NCI-H128 (cell line): ENCODE results near the gene PDE5A.

Experiments
- DNase-seq: peaks from one replicate; lab custom pipeline; 2025; ENCODE audit not compliant: unreplicated experiment; lab: John Stamatoyannopoulos, UW

Gene PDE5A

GRCh38 chr4:119523399-119523798, 105.2 kb downstream of the PDE5A start:
- DNase-seq = no peak

GRCh38 chr4:119521268-119521667, 107.3 kb downstream of the PDE5A start:
- DNase-seq = no peak

GRCh38 chr4:119518915-119519410, 109.6 kb downstream of the PDE5A start:
- DNase-seq = no peak

GRCh38 chr4:119518230-119518892, 110.2 kb downstream of the PDE5A start:
- DNase-seq = no peak

- DNase-seq = no peak
Observed at GRCh38 chr4:119517361-119518229, 111.0 kb downstream of the PDE5A start.

GRCh38 chr4:119512398-119512797, 116.2 kb downstream of the PDE5A start:
- DNase-seq = no peak

- DNase-seq = no peak
Observed at GRCh38 chr4:119510395-119511149, 118.0 kb downstream of the PDE5A start.

- no peak for DNase-seq
Observed at GRCh38 chr4:119508281-119508680, 120.3 kb downstream of the PDE5A start.

- DNase-seq = no peak
Observed at GRCh38 chr4:119506806-119507205, 121.8 kb downstream of the PDE5A start.

GRCh38 chr4:119504616-119505015, 124.0 kb downstream of the PDE5A start:
- DNase-seq = no peak

GRCh38 chr4:119501740-119502139, 126.9 kb downstream of the PDE5A start:
- no peak for DNase-seq

- DNase-seq = no peak
Observed at GRCh38 chr4:119498527-119498926, 130.1 kb downstream of the PDE5A start.

GRCh38 chr4:119493886-119494285, 134.7 kb downstream of the PDE5A start:
- no peak for DNase-seq

GRCh38 chr4:119493419-119493818, 135.2 kb downstream of the PDE5A start:
- DNase-seq = no peak

- no peak for DNase-seq
Observed at GRCh38 chr4:119490335-119490734, 138.3 kb downstream of the PDE5A start.

- DNase-seq = no peak
Observed at GRCh38 chr4:119489305-119489704, 139.3 kb downstream of the PDE5A start.

- DNase-seq = no peak
Observed at GRCh38 chr4:119480331-119480730, 148.3 kb downstream of the PDE5A start.

- no peak for DNase-seq
Observed at GRCh38 chr4:119479835-119480234, 148.8 kb downstream of the PDE5A start.

GRCh38 chr4:119479180-119479808, 149.3 kb downstream of the PDE5A start:
- DNase-seq = no peak

- DNase-seq = no peak
Observed at GRCh38 chr4:119478446-119479179, 150.0 kb downstream of the PDE5A start.
